ENCODE data around the gene VPS13D.
"Not testable (repeated sequence)": the region's sequence is repeated elsewhere in the genome, so short reads cannot be mapped to it uniquely, and the experiment has no call there.

Gene VPS13D

DNA sequence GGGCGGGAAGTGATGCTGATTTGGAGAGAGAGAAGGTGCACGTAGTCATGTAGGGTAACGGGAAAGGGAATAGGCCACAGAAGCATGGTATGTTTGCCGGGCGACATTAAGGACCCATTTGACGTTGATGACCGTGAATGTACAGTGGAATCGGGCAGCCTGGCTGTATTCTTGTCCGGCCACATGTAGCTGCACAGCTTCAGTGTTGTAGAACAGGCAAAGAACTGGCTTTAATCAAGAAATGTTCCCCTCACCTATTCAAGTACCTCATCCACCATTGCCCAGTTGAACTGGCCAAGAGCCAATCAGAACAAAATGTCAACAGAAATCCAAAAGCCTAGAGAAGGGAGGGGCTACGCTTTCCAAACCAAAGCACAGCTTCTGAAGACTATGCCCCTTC is 283.4 kb downstream of the VPS13D start:
- Histone ChIP-seq H3K4me1 (ENCODE audit: control insufficient read depth, insufficient read depth, low read length) (peaks cover 26% of the 10 kb centered on the region), H3K9me3 (ENCODE audit: control insufficient read depth, low read length) (no peaks in the 10 kb centered on the region), H3K4me3 (ENCODE audit: insufficient read depth, low read depth, low read length) (no peak overlapping the region), H3K27me3 (ENCODE audit: control insufficient read depth, insufficient read depth, low read length, poor library complexity, severe bottlenecking) (no peaks in the 10 kb centered on the region), H3K36me3 (ENCODE audit: control insufficient read depth, insufficient read depth, low read length) (no peaks in the 10 kb centered on the region), H3K27ac (ENCODE audit: insufficient read depth, low read depth, low read length, poor library complexity, severe bottlenecking) (no peak overlapping the region)
- WGBS, 2 experiments, result 95% methylated on average over 10 of the region's 10 CpGs

GRCh38 chr1:12514590-12514989 is 284.8 kb downstream of the VPS13D start:
- no peak overlapping the region for H3K27ac ChIP-seq (ENCODE audit: insufficient read depth, low read depth, low read length, poor library complexity, severe bottlenecking)
- 93 to 95% methylated on average over 8 of the region's 8 CpGs for WGBS, 2 experiments
- H3K36me3 ChIP-seq (ENCODE audit: control insufficient read depth, insufficient read depth, low read length), result no peaks in the 10 kb centered on the region
- peaks cover 28% of the 10 kb centered on the region for H3K4me1 ChIP-seq (ENCODE audit: control insufficient read depth, insufficient read depth, low read length)
- no peaks in the 10 kb centered on the region for H3K27me3 ChIP-seq (ENCODE audit: control insufficient read depth, insufficient read depth, low read length, poor library complexity, severe bottlenecking)
- no peak overlapping the region for H3K4me3 ChIP-seq (ENCODE audit: insufficient read depth, low read depth, low read length)
- no peaks in the 10 kb centered on the region for H3K9me3 ChIP-seq (ENCODE audit: control insufficient read depth, low read length)

GRCh38 chr1:12515234-12515633 is 285.4 kb downstream of the VPS13D start:
- no peaks in the 10 kb centered on the region for H3K27me3 ChIP-seq (ENCODE audit: control insufficient read depth, insufficient read depth, low read length, poor library complexity, severe bottlenecking)
- peaks cover 22% of the 10 kb centered on the region for H3K4me1 ChIP-seq (ENCODE audit: control insufficient read depth, insufficient read depth, low read length)
- no peak overlapping the region for H3K4me3 ChIP-seq (ENCODE audit: insufficient read depth, low read depth, low read length)
- H3K9me3 ChIP-seq (ENCODE audit: control insufficient read depth, low read length), result no peaks in the 10 kb centered on the region
- 86 to 92% methylated on average over 5 of the region's 5 CpGs for WGBS, 2 experiments
- H3K36me3 ChIP-seq (ENCODE audit: control insufficient read depth, insufficient read depth, low read length), result no peaks in the 10 kb centered on the region
- no peak overlapping the region for H3K27ac ChIP-seq (ENCODE audit: insufficient read depth, low read depth, low read length, poor library complexity, severe bottlenecking)

- no peaks in the 10 kb centered on the region for H3K9me3 ChIP-seq (ENCODE audit: control insufficient read depth, low read length)
- 97% methylated on average over 13 of the region's 13 CpGs for whole genome bisulfite sequencing, 2 experiments
- no peak overlapping the region for H3K27ac ChIP-seq (ENCODE audit: insufficient read depth, low read depth, low read length, poor library complexity, severe bottlenecking)
Measured at GRCh38 chr1:12516741-12517140, 286.9 kb downstream of the VPS13D start.

GRCh38 chr1:12518931-12519692 is 289.3 kb downstream of the VPS13D start:
- 72% methylated on average over 21 of the region's 21 CpGs for WGBS, 2 experiments
- H3K36me3 ChIP-seq (ENCODE audit: control insufficient read depth, insufficient read depth, low read length), result no peaks in the 10 kb centered on the region
- no peak overlapping the region for H3K27ac ChIP-seq (ENCODE audit: insufficient read depth, low read depth, low read length, poor library complexity, severe bottlenecking)
- H3K4me3 ChIP-seq (ENCODE audit: insufficient read depth, low read depth, low read length), result no peak overlapping the region
- peaks cover 6% of the 10 kb centered on the region for H3K4me1 ChIP-seq (ENCODE audit: control insufficient read depth, insufficient read depth, low read length)
- H3K9me3 ChIP-seq (ENCODE audit: control insufficient read depth, low read length), result no peaks in the 10 kb centered on the region
- H3K27me3 ChIP-seq (ENCODE audit: control insufficient read depth, insufficient read depth, low read length, poor library complexity, severe bottlenecking), result no peaks in the 10 kb centered on the region

More at GRCh38 chr1:12516741-12517140, 286.9 kb downstream of the VPS13D start:
- peaks cover 7% of the 10 kb centered on the region for H3K4me1 ChIP-seq (ENCODE audit: control insufficient read depth, insufficient read depth, low read length)
- H3K27me3 ChIP-seq (ENCODE audit: control insufficient read depth, insufficient read depth, low read length, poor library complexity, severe bottlenecking), result no peaks in the 10 kb centered on the region
- no peaks in the 10 kb centered on the region for H3K36me3 ChIP-seq (ENCODE audit: control insufficient read depth, insufficient read depth, low read length)
- H3K4me3 ChIP-seq (ENCODE audit: insufficient read depth, low read depth, low read length), result no peak overlapping the region

GRCh38 chr1:12519693-12520364 is 290.0 kb downstream of the VPS13D start:
- Histone ChIP-seq H3K27me3 (ENCODE audit: control insufficient read depth, insufficient read depth, low read length, poor library complexity, severe bottlenecking) (no peaks in the 10 kb centered on the region), H3K9me3 (ENCODE audit: control insufficient read depth, low read length) (no peaks in the 10 kb centered on the region), H3K4me3 (ENCODE audit: insufficient read depth, low read depth, low read length) (no peak overlapping the region), H3K27ac (ENCODE audit: insufficient read depth, low read depth, low read length, poor library complexity, severe bottlenecking) (no peak overlapping the region), H3K4me1 (ENCODE audit: control insufficient read depth, insufficient read depth, low read length) (peaks cover 6% of the 10 kb centered on the region), H3K36me3 (ENCODE audit: control insufficient read depth, insufficient read depth, low read length) (no peaks in the 10 kb centered on the region)
- WGBS, 2 experiments, result 92 to 94% methylated on average over 11 of the region's 11 CpGs

GRCh38 chr1:12521096-12521495 is 291.3 kb downstream of the VPS13D start:
- no peak overlapping the region for H3K27ac ChIP-seq (ENCODE audit: insufficient read depth, low read depth, low read length, poor library complexity, severe bottlenecking)
- no peaks in the 10 kb centered on the region for H3K27me3 ChIP-seq (ENCODE audit: control insufficient read depth, insufficient read depth, low read length, poor library complexity, severe bottlenecking)
- peaks cover 6% of the 10 kb centered on the region for H3K4me1 ChIP-seq (ENCODE audit: control insufficient read depth, insufficient read depth, low read length)
- no peaks in the 10 kb centered on the region for H3K9me3 ChIP-seq (ENCODE audit: control insufficient read depth, low read length)
- no peak overlapping the region for H3K4me3 ChIP-seq (ENCODE audit: insufficient read depth, low read depth, low read length)
- WGBS, 2 experiments, result 94 to 97% methylated on average over 5 of the region's 5 CpGs
- no peaks in the 10 kb centered on the region for H3K36me3 ChIP-seq (ENCODE audit: control insufficient read depth, insufficient read depth, low read length)

DNA sequence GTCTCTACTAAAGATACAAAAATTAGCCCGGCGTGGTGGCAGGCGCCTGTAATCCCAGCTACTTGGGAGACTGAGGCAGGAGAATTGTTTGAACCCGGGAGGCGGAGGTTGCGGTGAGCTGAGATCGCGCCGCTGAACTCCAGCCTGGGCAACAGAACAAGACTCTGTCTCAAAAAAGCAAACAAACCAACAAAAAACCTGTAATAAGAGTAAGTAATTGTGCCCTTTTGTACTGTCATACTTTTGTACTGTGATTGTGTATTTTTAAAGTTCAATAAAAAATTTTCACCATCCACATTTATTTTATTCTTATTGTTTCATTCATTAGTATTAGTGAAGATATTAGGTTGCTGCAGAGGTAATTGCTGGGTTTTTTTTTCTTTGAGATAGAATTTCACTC is 292.9 kb downstream of the VPS13D start:
- 96 to 99% methylated on average over 9 of the region's 9 CpGs for WGBS, 2 experiments
- H3K4me1 ChIP-seq (ENCODE audit: control insufficient read depth, insufficient read depth, low read length); H3K4me3 ChIP-seq (ENCODE audit: insufficient read depth, low read depth, low read length); H3K9me3 ChIP-seq (ENCODE audit: control insufficient read depth, low read length); H3K27me3 ChIP-seq (ENCODE audit: control insufficient read depth, insufficient read depth, low read length, poor library complexity, severe bottlenecking); H3K27ac ChIP-seq (ENCODE audit: insufficient read depth, low read depth, low read length, poor library complexity, severe bottlenecking); H3K36me3 ChIP-seq (ENCODE audit: control insufficient read depth, insufficient read depth, low read length): not testable (repeated sequence)

DNA sequence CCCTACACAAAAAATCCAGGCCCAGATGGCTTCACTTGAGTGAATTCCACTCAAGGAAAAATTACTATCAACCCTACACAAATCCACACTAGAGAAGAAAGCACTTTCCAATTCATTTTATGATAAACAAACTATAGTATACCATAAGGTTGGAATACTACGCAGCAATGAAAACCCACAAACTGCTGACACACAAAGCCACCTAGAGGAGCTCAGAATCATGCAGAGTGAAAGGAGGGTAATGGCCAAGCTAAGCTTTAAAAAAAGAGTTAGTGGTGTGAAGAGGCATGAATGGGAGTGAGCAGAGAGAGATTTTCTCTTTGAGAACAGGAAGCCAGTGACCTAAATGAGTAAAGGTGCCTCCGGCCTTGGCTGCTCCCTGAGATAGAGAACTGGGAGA is 294.4 kb downstream of the VPS13D start:
- no peaks in the 10 kb centered on the region for H3K4me1 ChIP-seq (ENCODE audit: control insufficient read depth, insufficient read depth, low read length)
- no peak overlapping the region for H3K27ac ChIP-seq (ENCODE audit: insufficient read depth, low read depth, low read length, poor library complexity, severe bottlenecking)
- 88 to 95% methylated on average over 1 to 2 of the region's 2 CpGs for WGBS, 2 experiments
- no peak overlapping the region for H3K4me3 ChIP-seq (ENCODE audit: insufficient read depth, low read depth, low read length)
- no peaks in the 10 kb centered on the region for H3K36me3 ChIP-seq (ENCODE audit: control insufficient read depth, insufficient read depth, low read length)
- H3K27me3 ChIP-seq (ENCODE audit: control insufficient read depth, insufficient read depth, low read length, poor library complexity, severe bottlenecking), result no peaks in the 10 kb centered on the region
- H3K9me3 ChIP-seq (ENCODE audit: control insufficient read depth, low read length), result no peaks in the 10 kb centered on the region

GRCh38 chr1:12525311-12526181 is 295.7 kb downstream of the VPS13D start:
- Histone ChIP-seq H3K9me3 (ENCODE audit: control insufficient read depth, low read length) (no peaks in the 10 kb centered on the region), H3K36me3 (ENCODE audit: control insufficient read depth, insufficient read depth, low read length) (no peaks in the 10 kb centered on the region), H3K4me1 (ENCODE audit: control insufficient read depth, insufficient read depth, low read length) (no peaks in the 10 kb centered on the region), H3K27ac (ENCODE audit: insufficient read depth, low read depth, low read length, poor library complexity, severe bottlenecking) (no peak overlapping the region), H3K27me3 (ENCODE audit: control insufficient read depth, insufficient read depth, low read length, poor library complexity, severe bottlenecking) (no peaks in the 10 kb centered on the region), H3K4me3 (ENCODE audit: insufficient read depth, low read depth, low read length) (no peak overlapping the region)
- 92 to 94% methylated on average over 13 of the region's 13 CpGs for WGBS, 2 experiments
